CD4-positive, alpha-beta T cell treated with Interleukin-1 beta for 1 hour (primary cell): ENCODE results near the gene GFPT2.
"Not testable (repeated sequence)": the region's sequence is repeated elsewhere in the genome, so short reads cannot be mapped to it uniquely, and the experiment has no call there.

Experiments
- DNase-seq, 2 donors: peaks; one replicate each; pipeline ENCODE4 v3.0.0-alpha.2; 2020 to 2022

The GFPT2 gene

GRCh38 chr5:180303226-180304015, 49.7 kb downstream of the GFPT2 start:
- DNase-seq: no peak

- DNase-seq: no peak
Observed at GRCh38 chr5:180302256-180302655, 50.9 kb downstream of the GFPT2 start.

DNA sequence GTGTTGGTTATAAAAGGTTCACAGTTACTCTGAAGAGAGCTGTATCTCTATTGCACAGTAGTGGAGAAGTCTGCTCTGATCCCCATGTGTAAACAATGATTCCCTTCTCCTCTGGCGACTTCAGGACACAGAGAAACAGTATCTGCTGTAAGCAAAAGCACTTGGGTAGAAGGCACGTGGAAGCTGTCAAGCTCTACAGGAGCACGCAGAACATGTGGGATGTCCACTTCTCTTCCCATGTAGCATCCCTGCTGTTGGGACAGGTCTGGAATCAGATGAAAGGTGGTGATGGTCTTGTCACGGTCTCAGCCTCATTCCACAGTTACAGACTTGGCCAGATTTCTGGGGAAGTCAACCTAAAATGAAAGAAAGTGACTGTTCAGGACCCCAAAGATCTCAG, 51.9 kb downstream of the GFPT2 start:
- no peak for DNase-seq

GRCh38 chr5:180299526-180299925, 53.6 kb downstream of the GFPT2 start:
- no peak for DNase-seq

- DNase-seq: not testable (repeated sequence)
Observed at GRCh38 chr5:180299014-180299413, 54.1 kb downstream of the GFPT2 start.

DNA sequence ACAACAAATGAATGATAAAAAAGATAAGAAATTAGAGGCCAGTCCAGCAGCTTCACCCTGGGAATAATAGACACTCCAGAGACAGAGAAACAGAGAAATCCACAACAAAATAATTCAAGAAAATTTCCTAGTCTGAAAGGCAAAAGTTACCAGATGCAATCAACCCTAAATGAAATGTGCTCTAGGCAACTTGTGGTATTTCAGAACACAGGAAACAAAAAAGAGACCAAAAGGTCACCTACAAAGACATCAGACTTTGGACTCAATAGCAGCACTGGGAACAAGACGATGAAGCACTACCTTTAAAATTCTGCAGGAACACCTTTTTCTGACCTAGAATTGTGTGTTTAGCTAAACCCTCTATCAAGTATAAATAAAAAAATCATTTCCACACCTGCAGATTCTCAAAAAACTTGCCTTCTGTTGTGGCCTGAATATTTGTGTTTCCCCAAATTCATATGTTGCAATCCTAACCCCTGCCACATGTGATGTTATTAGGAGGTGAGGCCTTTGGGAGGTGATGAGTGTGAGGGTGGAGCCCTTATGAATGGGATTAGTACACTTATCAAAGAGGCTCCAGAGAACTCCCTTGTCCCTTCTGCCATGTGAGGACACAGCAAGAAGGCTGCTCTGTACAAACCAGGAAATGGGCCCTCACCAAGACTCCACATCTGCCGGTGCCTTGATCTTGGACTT, 55.4 kb downstream of the GFPT2 start:
- no peak for DNase-seq

DNA sequence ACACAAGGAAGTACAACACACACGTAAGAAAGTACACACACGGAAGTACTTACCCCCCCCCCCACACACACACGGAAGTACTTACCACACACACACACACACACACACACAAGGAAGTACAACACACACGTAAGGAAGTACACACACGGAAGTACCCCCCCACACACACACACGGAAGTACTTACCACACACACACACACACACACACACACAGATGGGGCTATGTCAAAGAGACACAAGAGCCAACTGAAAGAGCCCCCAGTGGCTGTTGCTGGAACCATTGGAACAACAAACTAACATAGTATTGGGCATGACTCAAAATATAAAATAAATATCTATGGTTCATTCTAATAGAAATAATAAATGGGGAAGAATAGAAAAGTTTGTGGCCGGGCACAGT, 56.4 kb downstream of the GFPT2 start:
- peak in 1 of 2 donors; percentile 34 for DNase-seq

DNA sequence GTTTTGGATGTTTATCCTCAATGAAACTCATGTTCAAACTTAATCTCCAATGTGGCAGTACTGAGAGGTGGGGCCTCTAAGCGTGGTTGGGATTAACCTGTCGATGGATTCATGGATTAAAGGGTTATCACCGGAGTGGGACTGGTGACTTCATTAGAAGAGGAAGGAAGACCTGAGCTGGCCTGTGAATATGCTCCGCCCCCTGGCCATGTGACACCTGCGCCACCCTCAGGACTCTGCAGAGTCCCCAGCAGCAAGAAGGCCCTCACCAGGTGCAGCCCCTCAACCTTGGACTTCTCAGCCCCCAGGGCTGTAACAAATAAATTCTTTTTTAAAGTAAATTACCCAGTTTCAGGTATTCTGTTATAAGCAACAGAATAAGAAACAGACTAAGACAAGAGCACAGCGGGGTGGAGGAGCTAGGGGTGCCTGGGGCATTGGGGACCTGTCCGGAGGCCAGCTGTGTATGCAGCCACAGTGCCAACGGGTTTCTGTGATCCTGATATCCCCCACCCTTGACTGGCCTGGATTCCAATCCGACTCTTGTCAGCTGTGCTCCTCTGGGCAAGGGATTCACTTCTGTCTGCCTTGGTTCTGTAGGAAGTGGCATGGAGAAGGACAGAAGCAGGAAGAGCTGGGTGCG, 58.1 kb downstream of the GFPT2 start:
- no peak for DNase-seq

GRCh38 chr5:180294411-180294810, 58.7 kb downstream of the GFPT2 start:
- DNase-seq: peak in 1 of 2 donors; percentile 26

GRCh38 chr5:180291943-180292831, 60.9 kb downstream of the GFPT2 start, which contains the start of gene MAPK9:
MAPK9 (minus strand) TSS chr5:180292083; CDS start chr5:180280561, 11,522 bp downstream.
- DNase-seq: peak; percentile 86 to 88

DNA sequence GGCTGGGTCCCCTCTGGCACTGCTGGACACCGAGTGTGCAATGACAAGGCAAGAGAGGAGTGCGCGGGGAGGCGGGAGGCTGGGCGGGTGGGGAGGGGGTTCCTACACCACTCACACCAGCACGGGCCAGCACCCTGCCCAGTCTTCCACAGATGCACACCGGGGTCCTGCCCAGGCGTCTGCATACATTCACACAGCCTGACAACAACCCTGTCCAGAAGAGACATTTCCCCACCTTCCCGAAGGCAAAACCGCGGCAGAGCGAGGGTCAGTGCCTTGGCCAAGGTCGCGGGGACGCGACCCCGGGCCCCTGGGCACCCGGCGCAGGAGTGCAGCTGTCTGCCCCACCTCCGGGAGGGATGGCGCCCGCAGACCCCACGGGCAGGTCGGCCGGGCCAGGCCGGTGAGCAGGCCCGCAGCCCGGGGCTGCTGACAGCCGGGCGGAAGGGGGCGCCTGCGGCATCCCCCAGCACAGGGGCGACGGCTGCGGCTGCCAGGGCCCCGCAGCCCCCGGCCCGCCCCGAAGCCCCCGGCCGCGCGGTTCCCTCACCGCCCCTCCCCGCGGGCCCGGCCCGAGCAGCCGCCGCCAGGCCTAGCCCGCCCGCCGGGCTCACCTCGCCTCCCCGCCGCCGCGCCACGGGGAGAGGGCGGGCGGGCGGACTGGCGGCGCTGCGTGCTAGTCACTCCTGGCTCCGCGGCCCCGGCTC, 61.7 kb downstream of the GFPT2 start:
- DNase-seq: no peak

DNA sequence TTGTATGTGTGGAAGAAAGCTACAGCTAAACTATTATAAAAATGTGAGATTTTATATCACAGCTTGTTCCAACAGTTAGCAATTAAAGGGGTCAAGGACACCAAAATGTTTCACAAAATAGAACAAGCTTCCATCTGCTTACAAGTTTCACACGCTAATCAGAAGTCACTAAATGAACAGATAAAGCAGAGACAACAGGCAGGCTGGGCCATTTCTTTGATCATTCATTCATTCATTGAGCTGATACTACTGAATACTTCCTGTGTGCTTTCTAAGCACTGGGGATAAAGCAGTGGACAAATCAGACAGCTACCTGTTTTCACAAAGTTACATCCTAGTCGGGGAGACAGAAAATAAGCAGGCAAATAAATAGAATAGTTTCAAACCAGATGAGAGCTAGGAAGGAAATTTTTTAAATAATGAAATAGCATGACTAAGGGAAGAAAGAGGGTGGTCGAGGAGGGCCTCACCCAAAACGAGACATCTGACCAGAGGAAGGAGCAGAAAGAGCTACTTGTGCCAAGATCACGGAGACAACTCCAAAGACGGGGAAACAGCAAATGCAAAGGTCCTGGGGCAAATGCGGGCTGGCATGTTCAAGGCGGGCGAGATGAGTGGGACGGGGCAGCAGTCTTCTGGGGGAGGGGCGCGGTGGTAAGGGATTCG, 62.4 kb downstream of the GFPT2 start:
- DNase-seq: no peak

GRCh38 chr5:180289966-180290365, 63.2 kb downstream of the GFPT2 start:
- DNase-seq: no peak

DNA sequence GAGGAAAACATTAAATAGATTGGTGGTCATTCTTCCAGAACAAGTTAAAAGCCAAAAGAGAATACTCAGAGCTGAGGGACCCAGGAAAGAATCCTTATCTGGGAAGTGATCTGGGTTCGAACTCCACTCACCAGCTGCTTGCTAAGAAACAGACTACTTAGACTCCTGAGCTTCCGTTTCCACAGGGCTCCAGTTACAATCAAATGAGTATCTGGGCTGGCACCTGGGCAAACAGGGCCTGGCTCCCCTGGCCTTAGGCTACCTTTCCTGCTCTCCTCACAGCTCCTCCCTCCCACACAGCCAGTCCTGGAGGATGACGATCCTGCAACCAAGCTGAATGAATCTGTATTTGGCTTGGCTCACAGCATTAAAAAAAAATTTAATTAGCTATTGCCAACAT, 63.7 kb downstream of the GFPT2 start:
- DNase-seq: no peak

DNA sequence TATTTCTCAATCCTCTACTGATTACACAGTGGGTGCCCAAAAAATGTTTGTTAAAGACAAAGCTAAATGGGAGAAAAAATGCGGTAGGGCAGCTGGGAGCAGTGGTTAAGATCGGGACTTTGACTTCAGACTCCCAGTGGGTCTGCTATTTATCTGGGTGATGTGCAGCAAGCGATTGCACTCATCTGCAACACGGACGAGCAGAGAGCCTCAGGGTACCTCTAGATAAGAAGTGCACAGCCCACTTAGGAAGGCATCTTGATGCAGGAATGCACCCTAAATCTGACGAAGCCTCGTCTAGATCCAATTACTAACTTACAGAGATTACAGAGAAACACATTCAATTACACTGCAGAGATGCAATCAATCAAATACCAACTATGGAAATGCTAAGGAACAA, 65.3 kb downstream of the GFPT2 start:
- DNase-seq: no peak

GRCh38 chr5:180287404-180287803, 65.7 kb downstream of the GFPT2 start:
- no peak for DNase-seq

- DNase-seq: no peak
Observed at GRCh38 chr5:180284149-180284548, 69.0 kb downstream of the GFPT2 start.

GRCh38 chr5:180283026-180283615, 70.0 kb downstream of the GFPT2 start:
- no peak for DNase-seq

GRCh38 chr5:180282281-180282680, 70.9 kb downstream of the GFPT2 start:
- DNase-seq: no peak

DNA sequence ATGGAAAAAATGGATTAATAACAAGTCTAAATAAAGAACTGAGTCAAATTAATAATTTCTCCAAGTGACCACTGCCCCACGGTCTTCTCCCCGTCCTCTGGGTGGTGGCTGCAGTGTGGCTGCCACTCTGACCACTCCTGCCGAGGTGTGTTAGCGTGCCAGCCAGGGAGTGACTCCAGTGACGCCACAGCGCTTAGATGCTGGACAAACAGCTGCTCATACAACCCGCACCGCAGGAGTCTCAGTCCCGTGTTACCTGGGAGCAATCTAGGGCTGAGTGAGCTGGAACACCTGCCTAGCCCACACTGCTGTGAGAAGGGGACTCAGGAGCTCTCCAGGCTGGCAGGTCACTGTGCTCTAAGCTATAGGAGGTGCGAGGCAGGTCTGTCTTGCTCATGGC, 71.4 kb downstream of the GFPT2 start:
- no peak for DNase-seq

DNA sequence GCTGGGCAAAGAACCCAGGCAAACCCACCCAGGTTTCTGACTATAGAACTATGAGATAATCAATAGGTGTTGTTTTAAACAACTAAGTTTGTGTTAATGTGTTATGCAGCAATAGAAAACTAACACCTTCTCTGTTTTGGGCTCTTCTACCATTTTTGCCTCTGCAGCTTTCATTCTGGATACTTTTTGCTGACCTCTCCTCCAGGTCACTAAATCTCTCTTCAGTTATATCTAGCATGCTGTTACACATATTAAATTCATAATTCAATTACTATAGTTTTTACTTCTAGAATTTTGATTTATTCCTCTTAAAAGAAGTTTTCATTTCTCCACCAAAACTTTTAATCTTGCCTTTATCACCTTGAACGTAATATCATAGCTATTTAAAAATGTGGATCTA, 78.4 kb downstream of the GFPT2 start:
- DNase-seq: no peak
